K562 (cell line): ENCODE results near the gene MALAT1. TPM values are rescaled to one million over a fixed set of nuclear protein-coding genes. Genes with fewer than 3 reads are reported as not detected.

Source experiments
- ATAC-seq: fragments of 200-7000 bp; cut with Tn5 transposase; 3 replicates; pipeline ENCODE4 v1.9.1; 2020; ENCODE audit warnings: moderate library complexity
- BruUV-seq: library from RNA; stranded (reverse); fragments of 400-500 nt; replicated peaks from 2 replicates; lab custom pipeline; 2021; lab: Mats Ljungman, UMichigan
- CTCF ChIA-PET: fragments of 300-600 bp; formaldehyde crosslinking; extraction: SDS; loops from one replicate; lab custom pipeline; 2021; ENCODE audit warnings: low intra/inter-chr PET ratio; lab: Yijun Ruan, JAX
- POLR2A ChIA-PET: fragments of 300-600, 350-650 bp; sonication (Branson Sonifier 250); formaldehyde crosslinking; extraction: SDS; loops from one replicate; lab custom pipeline; 2021; ENCODE audit warnings: antibody characterized with exemption, inconsistent platforms; lab: Yijun Ruan, JAX
- DNase-seq, 4 experiments: peaks; one replicate each; pipeline versions ENCODE4 v3.0.0 to v3.0.0-alpha.2; 2011 to 2018; ENCODE audit warnings: low spot score in 3 of 4, mixed read lengths in 3 of 4; ENCODE audit errors: extremely low read depth in 1 of 4
- FAIRE-seq: peaks from 2 replicates; lab custom pipeline; 2011; peaks lifted over from hg19 to GRCh38; lab: Jason Lieb, UNC
- H2AFZ ChIP-seq: 2 replicates; pipeline ENCODE4 v1.6.0; 2011; ENCODE audit warnings: low read depth, low read length, control low read depth, inconsistent platforms
- H3K27ac ChIP-seq: fragments of 200-600 bp; 3 replicates; pipeline ENCODE4 v1.8.0; 2011; ENCODE audit warnings: low read depth, mild to moderate bottlenecking, control low read depth, inconsistent platforms, low read length, moderate library complexity, mixed read lengths; ENCODE audit errors: extremely low read depth
- H3K27me3 ChIP-seq, 2 experiments: fragments of 300-600 bp in 1 of 2; 2 replicates in 1 of 2; 3 replicates in 1 of 2; pipeline versions ENCODE4 v1.6.0 to v1.8.0; 2011; ENCODE audit warnings: inconsistent platforms in 2 of 2, low read length in 2 of 2, mild to moderate bottlenecking in 1 of 2, mixed read lengths in 1 of 2, moderate library complexity in 1 of 2; ENCODE audit not compliant: control insufficient read depth in 2 of 2, insufficient read depth in 2 of 2
- H3K36me3 ChIP-seq: fragments of 300-600 bp; 3 replicates; pipeline ENCODE4 v1.8.0; 2011; ENCODE audit warnings: mild to moderate bottlenecking, low read length, inconsistent platforms; ENCODE audit not compliant: control insufficient read depth, insufficient read depth
- H3K4me1 ChIP-seq, 2 experiments: fragments of 200-600 bp in 1 of 2; replicated peaks in 1 of 2; 2 replicates in 1 of 2; 3 replicates in 1 of 2; pipeline versions ENCODE4 v1.5.1 to v1.8.0; 2011; ENCODE audit warnings: inconsistent platforms in 2 of 2, low read length in 2 of 2, mild to moderate bottlenecking in 1 of 2, mixed read lengths in 1 of 2, moderate library complexity in 1 of 2; ENCODE audit not compliant: control insufficient read depth in 2 of 2, insufficient read depth in 2 of 2
- H3K4me2 ChIP-seq: 2 replicates; pipeline ENCODE4 v1.6.1; 2011; ENCODE audit warnings: low read length, control low read depth, inconsistent platforms, mixed read lengths; ENCODE audit not compliant: insufficient read depth
- H3K4me3 ChIP-seq: fragments of 200-600 bp; sonication (generic), shearing (Covaris generic); 2 replicates; pipeline ENCODE4 v1.5.1; 2016; ENCODE audit warnings: control low read depth, inconsistent platforms
- H3K79me2 ChIP-seq: fragments of 200-600 bp; 3 replicates; pipeline ENCODE4 v1.8.0; 2011; ENCODE audit warnings: low read length, inconsistent platforms; ENCODE audit not compliant: control insufficient read depth, insufficient read depth
- H3K9ac ChIP-seq, 2 experiments: 2 replicates each; pipeline versions ENCODE4 v1.6.0 to v1.6.1; 2011; ENCODE audit warnings: low read depth in 2 of 2, low read length in 2 of 2, control low read depth in 1 of 2, inconsistent platforms in 1 of 2, mild to moderate bottlenecking in 1 of 2, mixed read lengths in 1 of 2; ENCODE audit not compliant: insufficient read depth in 1 of 2
- H3K9me1 ChIP-seq: one replicate; pipeline ENCODE4 v1.6.0; 2011; ENCODE audit warnings: inconsistent platforms, mild to moderate bottlenecking, low read length, moderate library complexity; ENCODE audit not compliant: control insufficient read depth, insufficient read depth
- H3K9me3 ChIP-seq: replicated peaks from 2 replicates; pipeline ENCODE4 v1.5.1; 2011; ENCODE audit warnings: low read depth, low read length, inconsistent platforms; ENCODE audit not compliant: control insufficient read depth, insufficient read depth
- H4K20me1 ChIP-seq: replicated peaks from 2 replicates; pipeline ENCODE4 v1.6.1; 2011; ENCODE audit warnings: low read length, inconsistent platforms, mixed read lengths; ENCODE audit not compliant: control insufficient read depth, insufficient read depth
- ARID4B ChIP-seq: sonication (generic); formaldehyde crosslinking; IDR thresholded peaks from 2 replicates; pipeline ENCODE4 v1.8.0; 2022; ENCODE audit warnings: mild to moderate bottlenecking, missing genetic modification reagents
- BRD4 ChIP-seq: fragments of 200-600 bp; sonication (generic); IDR thresholded peaks from 2 replicates; pipeline ENCODE4 v1.6.1; 2017; ENCODE audit warnings: inconsistent platforms
- ESRRA ChIP-seq: fragments of 450-650 bp; IDR thresholded peaks from 2 replicates; pipeline ENCODE4 v1.6.1; 2014; ENCODE audit warnings: low read depth, mild to moderate bottlenecking, moderate library complexity, borderline replicate concordance
- MED1 ChIP-seq: sonication (generic); formaldehyde crosslinking; IDR thresholded peaks from 2 replicates; pipeline ENCODE4 v1.8.1; 2023; ENCODE audit warnings: missing genetic modification reagents, borderline replicate concordance
- NBN ChIP-seq: fragments of 450-650 bp; IDR thresholded peaks from 2 replicates; pipeline ENCODE4 v1.6.1; 2016; ENCODE audit warnings: low read depth, mild to moderate bottlenecking
- PTTG1 ChIP-seq: fragments of 450-650 bp; IDR thresholded peaks from 2 replicates; pipeline ENCODE4 v1.6.1; 2016; ENCODE audit warnings: low read depth, mild to moderate bottlenecking, missing genetic modification characterization, missing compliant biosample characterization
- STAG1 ChIP-seq: sonication (generic); formaldehyde crosslinking; IDR thresholded peaks from 2 replicates; pipeline ENCODE4 v1.5.0; 2020; ENCODE audit warnings: missing genetic modification reagents, borderline replicate concordance
- TGIF2 ChIP-seq: sonication (generic); formaldehyde crosslinking; IDR thresholded peaks from 2 replicates; pipeline ENCODE4 v1.8.1; 2022; ENCODE audit warnings: mild to moderate bottlenecking, missing genetic modification reagents, moderate library complexity
- XRCC5 ChIP-seq: fragments of 200-400 bp; formaldehyde crosslinking; IDR thresholded peaks from 2 replicates; pipeline ENCODE4 v1.6.1; 2017; ENCODE audit warnings: low read depth, mild to moderate bottlenecking, low read length
- ZBED1 ChIP-seq: IDR thresholded peaks from 2 replicates; pipeline ENCODE4 v1.6.1; 2014
- ZNF239 ChIP-seq: fragments of 250-450 bp; sonication (Bioruptor Pico); IDR thresholded peaks from 2 replicates; pipeline ENCODE4 v1.4.0; 2020; ENCODE audit warnings: mild to moderate bottlenecking
- ZNF609 ChIP-seq: sonication (generic); formaldehyde crosslinking; IDR thresholded peaks from 2 replicates; pipeline ENCODE4 v1.8.1; 2023; ENCODE audit warnings: missing genetic modification reagents, mild to moderate bottlenecking, borderline replicate concordance
- WGBS: fragments of 100-300 bp; shearing (Covaris generic); methylation state at CpG from one replicate; pipeline ENCODE4 v1.1.6; 2016; ENCODE audit warnings: low coverage, mixed read lengths; ENCODE audit not compliant: insufficient coverage; ENCODE audit errors: missing lambda C conversion rate; 5-methylcytosine and 5-hydroxymethylcytosine counted together
- in situ Hi-C: fragments of 300-500 bp; cut with MboI; formaldehyde crosslinking; loops from 4 replicates; pipeline ENCODE4 v1.15.0; 2018; ENCODE audit warnings: inconsistent platforms, mixed read lengths
- intact Hi-C: fragments of 100-400 bp; cut with micrococcal nuclease; formaldehyde crosslinking; loops from 2 replicates; pipeline ENCODE4 v1.14.2; 2022
- polyA plus RNA-seq, 8 experiments: library from polyadenylated mRNA; depleted of rRNA in 4 of 8; stranded (reverse) in 5 of 8; unstranded in 3 of 8; fragments of >200 nt; fragmentation: Nextera tagmentation in 2 of 8; fragmentation: Illumina TruSeq in 1 of 8; extraction: Ambion mirVana in 2 of 8; extraction: Trizol in 1 of 8; gene quantifications; 2 replicates each; pipeline versions ENCODE4 v1.2.1 to v1.2.3, GENCODE V29; 2011 to 2014; ENCODE audit warnings: inconsistent platforms in 1 of 8, missing spikeins in 1 of 8
- total RNA-seq, 7 experiments: library from RNA; depleted of rRNA in 6 of 7; stranded (reverse); fragments of >200 nt in 6 of 7; fragmentation: Illumina TruSeq in 2 of 7; extraction: Trizol in 2 of 7; gene quantifications; 2 replicates each; pipeline versions ENCODE4 v1.2.1 to v1.2.3, GENCODE V29; 2011 to 2021; ENCODE audit warnings: low replicate concordance in 1 of 7

The MALAT1 gene
- total and polyA plus RNA-seq, 9 of the 15 experiments (the other 6 are each of a cell fraction or from before 2014, with no cell fraction given), result 363 to 8,715 (median 2,351) TPM

- Histone ChIP-seq H3K4me3 (peak overlapping the region; percentile 84), H2AFZ (no peak overlapping the region), H3K79me2 (peaks cover 97% of the 10 kb centered on the region), H3K27me3 (no peaks in the 10 kb centered on the region), H3K9ac (peak overlapping the region; percentile 100), H3K4me2 (peak overlapping the region; percentile 94), H3K27ac (peak overlapping the region; percentile 99), H3K9me3 (no peaks in the 10 kb centered on the region), H3K4me1 (peaks cover 12 to 13% of the 10 kb centered on the region in 2 experiments; a peak in 3 of 5 replicates), H3K36me3 (peaks cover 66% of the 10 kb centered on the region), H3K9me1 (peaks cover 5% of the 10 kb centered on the region), H4K20me1 (peaks cover 64% of the 10 kb centered on the region)
- DNase-seq (peak in 2 of 4 experiments; percentile 9 to 71), FAIRE-seq (no peak), ATAC-seq (no peak)
- no TSS peak for BruUV-seq
- POLR2A ChIA-PET, result interaction anchor here (0.6 to 27.6 kb wide), 89 partner anchors 8 to 1898 kb away, joined by 3 to 2118 read pairs (median 8); partner anchors contain the start of genes CAPN1, CCDC85B, CDC42EP2 and DPF2
- CTCF ChIA-PET, result no interaction called here
- in situ Hi-C loops, result no loop called here
- WGBS, result under 1% methylated on average over 20 of the region's 20 CpGs
- intact Hi-C loops, result no loop called here
- TF ChIP-seq ARID4B (CRISPR knock-in tag), result peak; percentile 5; the same call in 1 of the 2 replicates
- peak; percentile 96 for TF ChIP-seq ZBED1
- peak; percentile 47; the same call in 1 of the 2 replicates for TF ChIP-seq NBN
- 0 out of 2 replicates have a peak, but pooled peaks have one; percentile 7 for TF ChIP-seq ZNF239 (CRISPR knock-in tag)
- TF ChIP-seq XRCC5, result peak; percentile 72; the same call in 1 of the 2 replicates
- no peak for TF ChIP-seq PTTG1
- TF ChIP-seq ESRRA, result no peak
- TF ChIP-seq MED1, result no peak
- 0 out of 2 replicates have a peak, but pooled peaks have one; percentile 36 for TF ChIP-seq STAG1 (CRISPR knock-in tag)
- TF ChIP-seq BRD4, result no peak; the same call in 1 of the 2 replicates
- TF ChIP-seq TGIF2 (CRISPR knock-in tag), result peak; percentile 77; the same call in 1 of the 2 replicates
- TF ChIP-seq ZNF609 (CRISPR knock-in tag), result 0 out of 2 replicates have a peak, but pooled peaks have one; percentile 22
Observed at GRCh38 chr11:65500387-65501185, 1.7 kb downstream of the MALAT1 start.
